Fibroblast of pulmonary artery (primary cell): ENCODE data around the gene MEGF6.

Experiments
- DNase-seq: peaks from one replicate; pipeline ENCODE4 v3.0.0-alpha.2; 2010; ENCODE audit warnings: low read depth
- H3K4me3 ChIP-seq: replicated peaks from 2 replicates; pipeline ENCODE4 v1.5.1; 2011; ENCODE audit warnings: low read depth, mild to moderate bottlenecking, control low read depth, low read length, moderate library complexity
- CTCF ChIP-seq: IDR thresholded peaks from 2 replicates; pipeline ENCODE4 v1.5.1; 2011; ENCODE audit warnings: mild to moderate bottlenecking, control low read depth, low read length, inconsistent platforms; ENCODE audit errors: missing control alignments

Gene MEGF6

GRCh38 chr1:3607703-3608065 lies 3.6 kb downstream of the MEGF6 start:
- no peak overlapping the region for H3K4me3 ChIP-seq
- DNase-seq, result no peak
- TF ChIP-seq CTCF, result no peak

GRCh38 chr1:3606779-3607702 lies 4.3 kb downstream of the MEGF6 start:
- no peak overlapping the region for H3K4me3 ChIP-seq
- no peak for DNase-seq
- no peak for TF ChIP-seq CTCF

- no peak for DNase-seq
- H3K4me3 ChIP-seq, result no peak overlapping the region
- TF ChIP-seq CTCF, result no peak
Measured at GRCh38 chr1:3604997-3605823, 6.1 kb downstream of the MEGF6 start.

- no peak for TF ChIP-seq CTCF
- no peak for DNase-seq
- no peak overlapping the region for H3K4me3 ChIP-seq
Measured at GRCh38 chr1:3604468-3604974, 6.8 kb downstream of the MEGF6 start.

- no peak for DNase-seq
- no peak overlapping the region for H3K4me3 ChIP-seq
- no peak for TF ChIP-seq CTCF
Measured at GRCh38 chr1:3603571-3604467, 7.5 kb downstream of the MEGF6 start.

- no peak overlapping the region for H3K4me3 ChIP-seq
- no peak for TF ChIP-seq CTCF
Measured at GRCh38 chr1:3603156-3603555, 8.2 kb downstream of the MEGF6 start.

More at GRCh38 chr1:3603156-3603555, 8.2 kb downstream of the MEGF6 start:
- no peak for DNase-seq
